GM20000 (cell line): ENCODE measurements around the gene LRRC8B.
"Not testable (repeated sequence)": the region's sequence is repeated elsewhere in the genome, so short reads cannot be mapped to it uniquely, and the experiment has no call there.

Source experiments
- DNase-seq: peaks from one replicate; pipeline ENCODE4 v3.0.0; 2012; ENCODE audit warnings: low spot score
- TF ChIP-seq, protein P1 (sequence below): IDR thresholded peaks from 2 replicates; pipeline ENCODE4 v1.5.1; 2012; ENCODE audit warnings: mild to moderate bottlenecking, control low read depth; ENCODE audit errors: extremely low read depth, missing control alignments

Gene LRRC8B

DNA sequence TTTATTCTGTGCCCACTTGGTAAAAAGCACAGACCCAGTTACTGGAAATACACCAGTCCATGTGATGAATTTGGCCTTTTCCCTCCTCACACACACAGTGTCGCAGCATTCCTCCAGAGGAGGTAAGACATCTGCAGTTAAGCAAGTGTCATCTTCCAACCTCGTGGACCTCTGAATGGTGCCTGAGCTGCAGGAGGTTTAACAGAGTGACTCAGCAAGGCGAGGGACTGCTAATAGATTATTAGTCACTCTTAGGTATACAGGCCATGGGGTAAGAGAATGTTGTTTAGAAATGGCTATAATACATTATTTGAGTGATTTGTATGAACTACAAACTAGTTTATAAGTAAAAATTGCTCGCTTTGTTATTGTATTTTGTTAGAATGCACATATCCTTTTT, 8.6 kb upstream of the LRRC8B start:
- no peak for DNase-seq
- TF ChIP-seq, protein P1, sequence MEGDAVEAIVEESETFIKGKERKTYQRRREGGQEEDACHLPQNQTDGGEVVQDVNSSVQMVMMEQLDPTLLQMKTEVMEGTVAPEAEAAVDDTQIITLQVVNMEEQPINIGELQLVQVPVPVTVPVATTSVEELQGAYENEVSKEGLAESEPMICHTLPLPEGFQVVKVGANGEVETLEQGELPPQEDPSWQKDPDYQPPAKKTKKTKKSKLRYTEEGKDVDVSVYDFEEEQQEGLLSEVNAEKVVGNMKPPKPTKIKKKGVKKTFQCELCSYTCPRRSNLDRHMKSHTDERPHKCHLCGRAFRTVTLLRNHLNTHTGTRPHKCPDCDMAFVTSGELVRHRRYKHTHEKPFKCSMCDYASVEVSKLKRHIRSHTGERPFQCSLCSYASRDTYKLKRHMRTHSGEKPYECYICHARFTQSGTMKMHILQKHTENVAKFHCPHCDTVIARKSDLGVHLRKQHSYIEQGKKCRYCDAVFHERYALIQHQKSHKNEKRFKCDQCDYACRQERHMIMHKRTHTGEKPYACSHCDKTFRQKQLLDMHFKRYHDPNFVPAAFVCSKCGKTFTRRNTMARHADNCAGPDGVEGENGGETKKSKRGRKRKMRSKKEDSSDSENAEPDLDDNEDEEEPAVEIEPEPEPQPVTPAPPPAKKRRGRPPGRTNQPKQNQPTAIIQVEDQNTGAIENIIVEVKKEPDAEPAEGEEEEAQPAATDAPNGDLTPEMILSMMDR, result no peak

DNA sequence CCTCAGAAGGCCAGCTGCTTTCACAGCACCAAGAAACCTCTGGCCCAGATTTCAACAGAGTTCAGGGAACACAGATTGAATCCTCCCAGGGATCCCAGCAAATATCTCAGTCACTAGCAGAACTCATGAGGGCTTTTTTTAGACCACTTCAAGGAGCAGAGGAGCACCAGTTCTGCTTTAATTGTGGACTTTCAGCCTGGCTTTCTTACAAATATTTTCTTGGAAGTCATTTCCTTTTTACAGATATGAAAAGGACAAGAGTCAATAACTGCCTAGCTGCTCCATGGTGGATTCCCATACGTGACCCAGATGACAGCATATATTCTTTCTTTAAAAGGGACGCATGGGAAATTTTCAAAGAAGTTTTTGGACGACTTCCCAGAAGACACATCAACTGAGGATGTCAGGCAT, 6.4 kb upstream of the LRRC8B start:
- no peak for DNase-seq
- TF ChIP-seq, protein P1, result no peak

DNA sequence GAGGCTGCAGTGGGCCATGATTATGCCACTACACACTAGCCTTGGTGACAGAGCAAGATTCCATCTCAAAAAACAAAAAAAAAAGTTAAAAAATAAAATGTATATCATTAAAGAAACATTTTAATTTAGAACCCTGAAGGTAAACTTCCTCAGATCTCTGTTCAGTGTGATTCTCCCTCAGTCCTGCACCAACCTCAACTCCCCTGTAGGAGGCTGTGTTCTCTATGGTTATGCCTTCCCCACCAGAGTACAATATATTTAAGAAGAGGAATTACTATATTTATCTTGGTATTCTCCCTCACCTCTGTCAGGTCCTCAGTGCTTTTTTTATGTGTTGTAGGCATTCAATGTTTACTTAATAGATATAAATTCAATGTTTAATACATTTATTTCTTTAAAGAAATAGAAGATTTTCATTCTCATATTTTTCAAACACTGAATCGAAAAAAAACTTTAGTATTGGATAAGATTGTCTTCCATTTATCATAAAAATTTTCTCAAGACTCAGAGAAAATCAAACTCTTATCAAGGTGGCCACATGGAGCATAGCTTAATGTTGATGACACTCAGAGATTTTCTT, 4.8 kb upstream of the LRRC8B start:
- DNase-seq, result peak; percentile 67
- TF ChIP-seq, protein P1, result peak; percentile 29

DNA sequence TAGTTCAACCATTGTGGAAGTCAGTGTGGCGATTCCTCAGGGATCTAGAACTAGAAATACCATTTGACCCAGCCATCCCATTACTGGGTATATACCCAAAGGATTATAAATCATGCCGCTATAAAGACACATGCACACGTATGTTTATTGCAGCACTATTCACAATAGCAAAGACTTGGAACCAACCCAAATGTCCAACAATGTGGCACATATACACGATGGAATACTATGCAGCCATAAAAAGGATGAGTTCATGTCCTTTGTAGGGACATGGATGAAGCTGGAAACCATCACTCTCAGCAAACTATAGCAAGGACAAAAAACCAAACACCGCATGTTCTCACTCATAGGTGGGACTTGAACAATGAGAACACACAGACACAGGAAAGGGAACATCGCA, 2.7 kb upstream of the LRRC8B start:
- DNase-seq, result not testable (repeated sequence)

DNA sequence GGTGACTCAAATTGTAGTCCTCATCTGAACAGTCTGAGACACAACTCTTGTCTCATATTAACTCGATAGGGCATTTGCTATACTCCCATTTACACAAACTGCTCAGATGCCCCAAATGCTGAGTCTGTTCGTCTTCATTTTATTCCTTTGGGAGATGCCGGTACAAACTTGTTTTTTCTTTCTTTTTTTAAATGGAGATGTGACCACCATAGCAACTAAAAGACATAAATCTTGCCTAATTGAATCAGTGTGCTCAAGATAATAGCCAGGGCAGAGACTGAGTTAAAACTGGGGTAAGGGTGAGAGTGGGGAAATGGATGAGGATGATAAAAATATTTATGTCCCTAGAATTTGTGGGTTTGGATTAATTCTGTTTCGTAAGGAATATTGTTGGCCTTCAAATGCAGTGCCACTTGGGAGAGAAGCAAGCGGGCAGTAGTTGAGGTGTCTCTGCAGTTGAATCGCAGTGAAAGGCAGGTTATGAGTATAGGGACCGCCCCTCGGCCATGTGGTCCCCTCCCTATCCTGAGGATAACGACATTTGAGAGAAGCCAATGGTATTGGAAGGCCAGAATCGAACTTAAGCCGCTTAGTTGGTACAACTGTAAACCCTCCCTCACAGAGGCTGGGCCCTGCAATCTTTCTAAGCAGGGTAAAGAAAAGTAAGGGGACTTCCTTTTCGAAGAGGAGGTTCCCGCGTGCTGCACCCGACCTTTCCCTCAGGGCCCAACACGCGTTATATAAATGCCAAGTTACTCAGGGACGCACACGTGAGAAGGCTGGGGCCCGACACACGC, 859 bp upstream of the LRRC8B start:
- TF ChIP-seq, protein P1, result no peak
- DNase-seq, result peak; percentile 62

DNA sequence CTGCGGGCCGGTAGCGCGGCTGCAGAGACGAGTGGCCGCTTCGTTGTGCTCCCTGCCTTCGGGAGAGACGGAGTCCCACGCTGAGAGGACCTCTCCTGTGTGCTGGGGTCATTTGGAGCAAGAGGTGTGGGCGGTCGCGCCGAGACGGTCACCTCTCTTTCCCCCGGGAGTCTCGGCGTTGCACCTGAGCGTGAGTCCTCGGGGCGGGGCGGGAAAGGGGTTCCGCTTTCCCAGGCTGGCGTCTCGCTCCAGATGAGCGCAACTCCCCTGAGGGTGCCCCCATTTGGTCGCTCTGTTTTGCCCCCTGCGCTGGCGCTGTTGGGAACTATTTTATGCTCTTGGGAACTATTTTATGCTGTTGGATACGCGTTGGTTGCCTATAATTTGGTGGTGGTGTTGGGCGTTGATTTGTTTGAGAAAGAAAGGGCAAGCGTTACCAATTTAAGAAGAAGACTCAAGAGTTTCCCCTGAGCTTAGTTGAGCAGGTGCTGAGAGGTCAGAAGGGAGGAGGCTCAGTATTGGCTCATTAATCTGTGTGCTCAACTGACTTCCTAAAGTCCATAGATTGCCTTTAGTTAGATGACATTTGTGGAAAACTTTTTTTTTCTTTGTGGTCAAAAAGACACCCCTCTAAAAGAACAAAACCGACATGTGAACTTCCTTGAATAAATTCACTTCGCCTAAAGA, 683 bp downstream of the LRRC8B start:
- TF ChIP-seq, protein P1, result no peak

DNA sequence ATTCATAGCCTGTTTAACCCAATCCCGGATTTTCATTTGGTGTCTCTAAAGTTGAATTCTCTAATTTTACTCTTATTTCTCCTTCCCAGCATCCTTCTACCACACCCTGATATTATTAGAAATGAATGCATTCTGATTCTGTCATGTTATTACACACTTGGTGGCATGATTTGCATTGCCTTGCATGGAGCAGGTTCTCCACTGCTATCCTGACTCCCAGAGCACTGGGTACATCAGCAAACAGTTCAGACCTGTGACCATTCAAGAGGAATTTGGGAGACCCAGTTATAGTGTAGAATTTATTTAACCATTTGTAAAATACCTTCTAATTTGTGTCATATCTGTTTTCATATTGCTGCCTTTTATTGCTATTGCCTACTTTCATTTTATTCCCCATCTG, 2.6 kb downstream of the LRRC8B start:
- DNase-seq, result no peak
- TF ChIP-seq, protein P1, result no peak

More for the DNA sequence above, 683 bp downstream of the LRRC8B start:
- peak; percentile 67 for DNase-seq
